ENCODE results near the gene GIPC1.

- no peak for TF ChIP-seq CTCF (IDR thresholded peaks at IDR 0.05)
- no peak for TF ChIP-seq POLR2A (IDR thresholded peaks at IDR 0.05)
These were observed 17.8 kb downstream of the GIPC1 start for GRCh38 chr19:14478113-14478545.

Data from right lobe of liver (tissue), 4 donors.